ENCODE results near the gene PKD2.
"Not testable (repeated sequence)": the region's sequence is repeated elsewhere in the genome, so short reads cannot be mapped to it uniquely, and the experiment has no call there.

Gene PKD2

DNA sequence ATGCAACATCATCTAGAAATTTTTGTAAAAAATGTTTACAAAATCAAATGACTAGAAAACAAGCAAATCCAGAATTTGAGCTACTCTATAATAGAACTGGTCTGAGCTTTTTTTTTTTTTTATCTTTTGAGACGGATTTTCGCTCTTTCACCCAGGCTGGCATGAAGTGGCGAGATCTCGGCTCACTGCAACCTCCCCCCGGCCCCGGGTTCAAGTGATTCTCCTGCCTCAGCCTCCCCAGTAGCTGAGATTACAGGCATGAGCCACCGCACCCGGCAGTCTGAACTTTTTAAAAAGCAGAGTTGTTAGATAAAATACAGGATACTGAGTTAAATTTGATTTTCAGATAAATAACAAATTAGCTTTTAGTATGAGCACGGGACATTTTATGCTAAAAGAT is 20.9 kb upstream of the PKD2 start:
- no peak for DNase-seq (ENCODE audit: low read depth)

DNA sequence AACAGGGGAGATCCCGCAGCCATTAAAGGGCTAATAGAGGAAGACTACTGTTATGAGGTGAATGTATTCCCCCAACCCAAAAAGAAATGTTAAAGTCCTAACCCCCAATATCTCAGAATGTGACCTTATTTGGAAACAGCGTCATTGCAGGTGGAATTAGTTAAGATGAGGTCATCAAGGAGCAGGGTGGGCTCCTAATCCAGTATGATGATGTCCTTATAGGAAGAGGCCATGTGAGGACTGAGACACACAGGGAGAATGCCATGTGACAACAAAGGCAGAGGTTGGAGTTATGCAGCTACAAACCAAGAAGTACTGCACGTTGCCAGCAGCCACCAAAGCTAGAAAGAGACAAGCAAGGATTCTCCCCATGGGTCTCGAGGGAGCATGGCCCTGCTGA is 17.7 kb upstream of the PKD2 start:
- no peak for DNase-seq (ENCODE audit: low read depth)

DNA sequence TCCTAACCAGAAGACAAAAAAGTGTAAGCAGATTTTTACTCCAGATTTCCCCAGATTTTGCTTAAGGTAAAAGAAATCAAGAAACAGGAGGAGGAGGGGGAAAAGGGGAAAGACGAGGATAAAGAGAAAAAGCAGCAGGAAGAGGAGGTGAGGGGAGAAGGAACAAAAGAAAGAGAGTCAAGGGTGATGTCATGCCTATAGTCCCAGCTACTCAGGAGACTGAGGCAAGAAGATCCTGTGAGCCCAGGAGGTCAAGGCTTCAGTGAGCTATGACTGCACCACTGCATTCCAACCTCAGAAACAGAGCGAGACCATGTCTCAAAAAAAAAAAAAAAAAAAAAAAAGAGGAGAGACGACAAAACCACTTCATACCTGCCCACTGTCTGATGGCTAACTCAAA is 12.0 kb upstream of the PKD2 start:
- DNase-seq (ENCODE audit: low read depth), result no peak

- DNase-seq (ENCODE audit: low read depth), result not testable (repeated sequence)
Measured at GRCh38 chr4:87999191-87999691, 8.2 kb upstream of the PKD2 start.

DNA sequence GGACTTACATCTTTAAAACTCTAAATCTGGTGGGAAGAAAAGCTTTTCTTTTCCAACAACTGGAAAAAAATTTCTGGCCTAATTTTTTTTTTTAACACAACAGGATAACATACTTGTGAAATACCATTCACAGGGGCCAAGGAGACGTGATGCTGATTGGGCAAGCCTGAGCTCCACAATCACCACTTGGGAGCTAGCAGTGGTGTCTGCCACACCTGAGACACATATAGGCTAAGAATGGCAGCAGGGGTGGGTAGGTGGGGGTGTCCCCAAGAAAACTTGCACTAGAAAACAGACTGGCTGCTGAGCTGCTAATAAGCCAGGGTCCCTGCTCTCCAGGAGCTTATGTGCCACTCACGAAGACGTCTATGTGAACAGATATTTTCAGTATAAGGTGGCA is 5.6 kb upstream of the PKD2 start:
- no peak for DNase-seq (ENCODE audit: low read depth)

GRCh38 chr4:88002786-88003185 is 4.6 kb upstream of the PKD2 start:
- DNase-seq (ENCODE audit: low read depth), result no peak

DNA sequence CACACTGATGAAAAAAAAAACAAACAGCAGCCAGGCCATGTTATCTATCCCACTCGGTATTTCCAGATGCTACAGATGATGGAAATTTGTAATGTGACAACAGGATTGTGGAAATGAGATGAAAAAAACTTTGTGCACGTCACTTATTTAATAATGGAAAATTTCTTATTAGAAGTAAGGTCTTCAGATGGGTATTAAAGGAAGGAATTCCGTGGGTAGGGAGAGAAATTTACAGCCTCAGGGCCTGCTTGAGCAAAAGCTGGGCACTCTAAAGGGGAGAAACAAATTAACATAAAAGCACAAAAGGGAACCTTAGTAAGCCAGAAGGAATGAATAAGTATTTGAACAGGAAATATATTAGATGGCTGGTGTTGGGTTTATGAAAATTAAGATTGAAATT is 4.2 kb upstream of the PKD2 start:
- DNase-seq (ENCODE audit: low read depth), result no peak

- DNase-seq (ENCODE audit: low read depth), result no peak
Measured at GRCh38 chr4:88005076-88005475, 2.4 kb upstream of the PKD2 start.

DNA sequence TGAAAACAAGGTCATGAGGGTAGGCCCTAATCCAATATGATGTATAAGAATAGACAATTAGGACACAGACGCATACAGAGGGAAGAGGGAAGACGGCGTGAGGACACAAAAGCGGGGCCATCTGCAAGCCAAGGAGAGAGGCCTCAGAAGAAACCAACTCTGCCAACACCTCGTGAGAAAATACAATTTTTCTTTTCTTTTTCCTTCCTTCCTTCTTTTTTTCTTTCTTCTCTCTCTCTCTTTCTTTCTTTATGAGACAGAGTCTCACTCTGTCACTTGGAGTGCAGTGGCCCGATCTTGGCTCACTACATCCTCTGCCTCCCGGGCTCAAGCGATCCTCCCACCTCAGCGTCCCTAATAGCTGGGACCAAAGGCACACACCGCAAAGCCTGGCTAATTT is 1.5 kb upstream of the PKD2 start:
- DNase-seq (ENCODE audit: low read depth), result no peak

DNA sequence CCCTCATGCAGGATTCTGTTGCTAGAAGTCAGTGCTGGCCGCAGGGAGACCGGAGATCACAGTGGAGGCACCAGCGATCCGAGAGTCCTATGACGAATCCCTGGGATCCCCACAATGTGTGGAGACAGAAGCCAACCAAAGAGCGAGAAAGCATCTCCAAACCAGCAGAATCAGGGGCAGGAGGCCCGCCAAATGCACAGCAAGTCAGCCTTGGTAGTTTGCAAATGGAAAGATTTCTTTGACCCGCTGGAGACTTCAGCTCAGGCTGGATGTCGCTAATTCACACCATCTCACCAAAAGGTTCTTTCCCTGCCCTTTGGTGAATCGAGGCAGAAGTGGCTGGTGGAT is 505 bp upstream of the PKD2 start:
- no peak for DNase-seq (ENCODE audit: low read depth)

DNA sequence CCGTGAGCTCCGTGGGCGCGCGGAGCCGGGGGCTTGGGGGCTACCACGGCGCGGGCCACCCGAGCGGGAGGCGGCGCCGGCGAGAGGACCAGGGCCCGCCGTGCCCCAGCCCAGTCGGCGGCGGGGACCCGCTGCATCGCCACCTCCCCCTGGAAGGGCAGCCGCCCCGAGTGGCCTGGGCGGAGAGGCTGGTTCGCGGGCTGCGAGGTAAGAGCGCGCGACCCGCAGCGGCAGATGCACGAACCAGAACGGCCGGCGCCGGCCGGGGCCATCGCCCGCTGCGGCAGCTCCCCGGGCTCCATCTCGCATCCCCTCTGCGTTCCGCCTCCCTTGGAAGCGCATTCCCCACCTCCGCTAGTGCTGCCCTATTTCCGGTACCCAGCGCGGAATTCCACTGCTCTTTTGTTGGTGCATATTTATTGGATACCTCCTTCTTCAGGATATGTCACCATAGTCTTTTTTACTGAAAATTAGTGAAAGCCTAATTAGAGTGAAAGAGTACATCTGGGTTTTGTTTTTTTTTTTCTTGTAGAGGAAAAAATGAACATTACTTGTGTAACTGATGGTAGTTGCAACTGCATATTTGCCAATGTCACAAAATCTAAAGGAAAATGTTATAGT is 797 bp downstream of the PKD2 start:
- DNase-seq (ENCODE audit: low read depth), result no peak

DNA sequence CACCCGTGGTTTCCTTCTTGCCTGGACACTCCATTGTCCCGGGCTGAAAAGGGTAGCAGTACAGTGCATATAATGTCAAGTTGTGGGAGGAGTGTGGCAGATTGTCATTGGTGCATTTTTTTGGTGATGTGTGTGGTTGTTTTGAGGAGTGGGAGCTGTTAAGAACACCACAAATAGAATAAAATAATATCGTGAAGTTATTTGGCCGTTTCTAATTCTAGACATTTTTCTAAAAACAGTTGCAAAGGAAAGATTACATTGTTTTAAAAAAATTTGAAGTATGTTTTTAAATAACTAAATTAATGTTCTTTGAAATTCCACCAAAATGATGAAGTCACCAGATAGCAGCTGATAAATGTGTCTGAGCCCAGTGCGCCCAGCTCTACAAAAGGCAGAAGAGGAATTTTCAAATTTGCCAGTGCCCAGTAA is 1.3 kb downstream of the PKD2 start:
- no peak for DNase-seq (ENCODE audit: low read depth)

GRCh38 chr4:88009871-88010270 is 2.4 kb downstream of the PKD2 start:
- DNase-seq (ENCODE audit: low read depth), result no peak

DNA sequence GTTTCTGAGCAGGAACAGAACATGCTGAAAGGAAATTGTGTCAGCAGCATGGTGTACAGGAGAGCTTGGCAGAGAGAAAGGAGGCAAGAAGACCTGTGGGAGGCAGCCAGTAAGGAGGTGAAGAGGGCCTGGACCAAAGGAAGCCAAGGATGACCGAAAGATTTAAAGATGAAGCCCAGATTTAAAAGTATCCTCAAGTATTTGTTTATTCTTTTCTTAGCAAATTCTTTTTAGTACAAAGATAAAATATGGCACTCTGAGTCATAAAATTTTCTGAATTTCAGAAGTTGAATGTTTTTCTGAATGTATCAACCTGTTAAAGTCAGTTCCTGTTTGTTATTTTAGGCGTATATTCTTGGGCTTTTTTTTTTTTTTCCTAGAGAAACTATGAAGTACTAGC is 3.5 kb downstream of the PKD2 start:
- no peak for DNase-seq (ENCODE audit: low read depth)

DNA sequence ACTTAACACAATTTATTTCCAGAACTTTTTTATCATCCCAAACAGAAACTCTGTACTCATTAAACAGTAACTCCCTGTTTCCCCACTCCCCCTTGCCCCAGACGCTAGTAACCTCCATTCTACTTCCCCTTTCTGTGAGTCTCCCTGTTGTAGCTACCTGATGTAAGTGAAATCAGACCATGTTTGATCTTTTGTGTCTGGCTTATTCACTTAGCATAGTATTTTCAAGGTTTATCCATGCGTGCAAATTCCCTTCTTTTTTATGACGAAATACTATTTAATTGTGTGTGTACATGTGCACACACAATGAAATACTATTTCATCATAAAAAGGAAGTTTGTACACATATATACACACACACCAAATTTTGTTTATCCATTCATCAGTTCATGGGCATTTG is 5.2 kb downstream of the PKD2 start:
- no peak for DNase-seq (ENCODE audit: low read depth)

GRCh38 chr4:88014386-88014905 is 7.0 kb downstream of the PKD2 start:
- no peak for DNase-seq (ENCODE audit: low read depth)

- DNase-seq (ENCODE audit: low read depth), result no peak
Measured at GRCh38 chr4:88015659-88016295, 8.3 kb downstream of the PKD2 start.

DNA sequence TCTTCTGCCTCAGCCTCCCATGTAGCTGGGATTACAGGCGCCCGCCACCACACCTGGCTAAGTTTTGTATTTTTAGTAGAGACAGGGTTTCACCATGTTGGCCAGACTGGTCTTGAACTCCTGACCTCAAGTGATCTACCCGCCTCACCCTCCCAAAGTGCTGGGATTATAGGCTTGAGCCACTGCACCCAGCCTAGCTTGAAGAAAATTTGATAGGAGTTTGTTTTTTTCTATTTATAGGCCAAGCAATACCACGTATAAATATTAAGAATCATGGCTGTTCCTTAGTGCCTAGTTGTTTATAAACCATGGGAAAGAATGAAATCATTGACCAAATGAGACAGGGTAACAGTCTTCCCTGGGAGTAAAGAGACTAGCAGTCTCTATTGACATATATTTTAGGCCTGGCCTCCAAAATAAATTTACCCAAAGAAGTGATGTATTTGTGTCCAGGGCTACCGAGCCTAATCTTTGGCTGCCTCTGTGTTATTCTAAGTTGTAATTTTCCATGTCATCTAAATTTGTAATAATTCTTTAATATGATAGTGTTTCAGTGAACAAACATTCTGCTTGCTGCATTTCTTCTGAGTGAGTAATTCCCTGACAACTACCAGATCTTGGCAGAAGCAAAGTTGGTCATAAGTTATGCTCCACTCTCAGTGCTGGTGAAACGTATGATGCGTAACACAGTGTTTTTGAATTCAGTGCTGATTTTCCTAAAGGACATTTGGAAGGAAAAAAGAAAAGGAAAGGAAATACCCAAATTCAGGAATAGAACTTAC is 10.3 kb downstream of the PKD2 start:
- no peak for DNase-seq (ENCODE audit: low read depth)

DNA sequence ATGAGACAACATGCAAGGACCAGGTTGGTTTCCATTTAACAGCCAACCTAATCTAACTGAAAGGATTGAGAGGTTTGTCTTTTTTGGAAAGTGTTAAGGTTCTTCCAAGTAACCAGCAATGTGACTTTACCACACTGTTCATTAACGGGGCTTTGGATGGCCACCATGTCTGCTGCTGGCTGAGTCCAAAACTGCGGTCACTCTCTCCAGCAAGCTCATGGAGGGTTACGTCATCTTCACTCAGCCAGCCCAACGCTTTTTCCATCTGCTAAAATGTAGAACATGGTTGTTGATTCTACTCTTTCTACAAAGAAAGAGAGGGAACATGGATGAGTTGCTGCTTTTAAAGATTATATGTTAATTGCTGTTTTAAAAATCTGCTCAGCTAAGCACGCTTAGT is 11.0 kb downstream of the PKD2 start:
- no peak for DNase-seq (ENCODE audit: low read depth)

GRCh38 chr4:88021824-88022223 is 14.4 kb downstream of the PKD2 start:
- no peak for DNase-seq (ENCODE audit: low read depth)

- no peak for DNase-seq (ENCODE audit: low read depth)
Measured at GRCh38 chr4:88022289-88022688, 14.9 kb downstream of the PKD2 start.

DNA sequence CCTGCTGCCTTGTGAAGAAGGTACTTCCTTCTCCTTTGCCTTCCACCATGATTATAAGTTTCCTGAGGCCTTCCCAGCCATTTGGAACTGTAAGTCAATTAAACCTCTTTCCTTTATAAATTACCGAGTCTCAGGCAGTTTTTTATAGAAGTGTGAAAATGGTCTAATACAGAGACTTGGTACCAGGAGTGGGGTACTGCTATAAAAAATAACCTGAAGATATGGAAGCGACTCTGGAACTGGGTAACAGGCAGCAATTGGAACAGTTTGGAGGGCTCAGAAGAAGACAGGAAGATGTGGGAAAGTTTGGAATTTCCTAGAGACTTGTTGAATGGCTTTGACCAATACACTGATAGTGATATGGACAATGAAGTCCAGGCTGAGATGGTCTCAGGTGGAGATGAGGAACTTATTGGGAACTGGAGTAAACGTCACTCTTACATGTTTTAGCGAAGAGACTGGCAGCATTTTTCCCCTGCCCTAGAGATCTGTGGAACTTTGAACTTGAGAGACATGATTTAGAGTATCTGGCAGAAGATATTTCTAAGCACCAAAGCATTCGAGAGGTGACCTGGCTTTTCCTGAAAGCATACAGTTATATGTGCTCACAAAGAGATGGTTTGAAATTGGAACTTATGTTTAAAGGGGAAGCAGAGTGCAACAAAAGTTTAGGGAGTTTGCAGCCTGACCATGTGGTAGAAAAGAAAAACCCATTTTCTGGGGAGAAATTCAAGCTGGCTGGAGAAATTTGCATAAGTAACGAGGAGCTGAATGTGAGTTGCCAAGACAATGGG is 18.6 kb downstream of the PKD2 start:
- not testable (repeated sequence) for DNase-seq (ENCODE audit: low read depth)
